A673 (cell line): ENCODE measurements around the gene NDST4. TPM values are rescaled to one million over a fixed set of nuclear protein-coding genes. Genes with fewer than 3 reads are reported as not detected.

Source experiments
- BruUV-seq: library from RNA; stranded (reverse); fragments of 400-500 nt; replicated peaks from 2 replicates; lab custom pipeline; 2021; lab: Mats Ljungman, UMichigan
- CTCF ChIA-PET: fragments of 300-600 bp; sonication (Branson Sonifier 250); formaldehyde crosslinking; loops from one replicate; lab custom pipeline; 2022; ENCODE audit warnings: antibody characterized with exemption; lab: Charles Lee
- POLR2A ChIA-PET: fragments of 300-600 bp; sonication (Branson Sonifier 250); formaldehyde crosslinking; loops from one replicate; lab custom pipeline; 2022; ENCODE audit warnings: antibody characterized with exemption; ENCODE audit not compliant: low non-redundant PET; lab: Charles Lee
- DNase-seq: peaks from one replicate; pipeline ENCODE4 v3.0.0-alpha.2; 2015; ENCODE audit warnings: low spot score
- H3K27ac ChIP-seq: fragments of 200-600 bp; sonication (generic); 2 replicates; pipeline ENCODE4 v1.5.1; 2016; ENCODE audit warnings: mixed run types, low read depth, mild to moderate bottlenecking, mixed read lengths, antibody characterized with exemption, low read length; ENCODE audit not compliant: poor library complexity, severe bottlenecking
- H3K27me3 ChIP-seq: fragments of 200-600 bp; sonication (generic); replicated peaks from 2 replicates; pipeline ENCODE4 v1.6.1; 2017; ENCODE audit warnings: mixed run types, low read depth, mild to moderate bottlenecking, mixed read lengths, antibody characterized with exemption, low read length; ENCODE audit not compliant: insufficient read depth, poor library complexity
- H3K36me3 ChIP-seq: fragments of 200-600 bp; sonication (generic); 2 replicates; pipeline ENCODE4 v1.6.1; 2016; ENCODE audit warnings: mixed run types, mild to moderate bottlenecking, mixed read lengths, antibody characterized with exemption, low read length; ENCODE audit not compliant: insufficient read depth, poor library complexity, severe bottlenecking
- H3K4me1 ChIP-seq: fragments of 200-600 bp; sonication (generic); 2 replicates; pipeline ENCODE4 v1.6.1; 2017; ENCODE audit warnings: mixed run types, mild to moderate bottlenecking, mixed read lengths, antibody characterized with exemption, low read length; ENCODE audit not compliant: insufficient read depth, poor library complexity, severe bottlenecking
- H3K4me3 ChIP-seq: fragments of 200-600 bp; sonication (generic); 2 replicates; pipeline ENCODE4 v1.5.1; 2016; ENCODE audit warnings: low read depth, mixed run types, mild to moderate bottlenecking, mixed read lengths, low read length; ENCODE audit not compliant: poor library complexity, severe bottlenecking
- H3K9me3 ChIP-seq: fragments of 200-600 bp; sonication (generic); 2 replicates; pipeline ENCODE4 v1.6.1; 2016; ENCODE audit warnings: mixed run types, low read depth, mild to moderate bottlenecking, mixed read lengths, antibody characterized with exemption, low read length; ENCODE audit not compliant: poor library complexity, severe bottlenecking
- EZH2 ChIP-seq: fragments of 200-600 bp; sonication (generic); IDR thresholded peaks from 2 replicates; pipeline ENCODE4 v1.6.1; 2017; ENCODE audit warnings: borderline replicate concordance, low read depth, mild to moderate bottlenecking, mixed read lengths, antibody characterized with exemption, low read length; ENCODE audit not compliant: poor library complexity, severe bottlenecking
- intact Hi-C: fragments of 100-400 bp; cut with micrococcal nuclease; formaldehyde crosslinking; loops from one replicate; pipeline ENCODE4 v1.10.0; 2022; ENCODE audit not compliant: unreplicated experiment
- total RNA-seq: library from RNA; stranded (reverse); gene quantifications from 2 replicates; pipeline ENCODE4 v1.2.3, GENCODE V29; 2021
- TF ChIP-seq, protein P1 (sequence below): fragments of 300-800, 200-600 bp; sonication (generic); conservative IDR thresholded peaks from 2 replicates; pipeline ENCODE4 v1.5.1; 2017; ENCODE audit warnings: low read depth, mild to moderate bottlenecking, antibody characterized with exemption, low read length, moderate library complexity, mixed read lengths

NDST4 gene
- total RNA-seq, 1 experiment from 2014 or later = 32.8 TPM

DNA sequence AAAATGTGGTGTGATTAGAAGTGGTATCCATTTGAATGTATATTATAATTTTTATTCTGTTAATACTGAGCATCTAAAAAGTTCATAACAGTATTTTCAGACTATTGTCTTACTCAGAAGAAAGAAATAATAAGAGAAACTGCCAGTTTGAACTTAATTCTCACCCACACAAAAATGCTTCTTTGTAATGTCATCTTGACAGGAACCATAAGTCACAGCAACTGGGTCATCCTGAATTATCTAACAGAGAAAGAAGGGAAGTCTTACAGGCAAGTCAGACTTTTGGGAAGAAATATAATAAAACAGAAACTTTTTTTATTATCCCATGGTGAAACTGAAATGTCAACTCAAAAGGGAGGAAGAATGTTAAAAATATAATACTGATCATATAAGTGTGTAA is 83.1 kb downstream of the NDST4 start:
- POLR2A ChIA-PET = no interaction called here
- Histone ChIP-seq H3K27ac (no peak overlapping the region), H3K36me3 (no peaks in the 10 kb centered on the region), H3K4me3 (no peak overlapping the region), H3K4me1 (peaks cover 52% of the 10 kb centered on the region), H3K9me3 (no peaks in the 10 kb centered on the region), H3K27me3 (no peaks in the 10 kb centered on the region)
- intact Hi-C loops = no loop called here
- no TSS peak for BruUV-seq
- no peak for DNase-seq
- CTCF ChIA-PET = no interaction called here
- TF ChIP-seq, protein P1, sequence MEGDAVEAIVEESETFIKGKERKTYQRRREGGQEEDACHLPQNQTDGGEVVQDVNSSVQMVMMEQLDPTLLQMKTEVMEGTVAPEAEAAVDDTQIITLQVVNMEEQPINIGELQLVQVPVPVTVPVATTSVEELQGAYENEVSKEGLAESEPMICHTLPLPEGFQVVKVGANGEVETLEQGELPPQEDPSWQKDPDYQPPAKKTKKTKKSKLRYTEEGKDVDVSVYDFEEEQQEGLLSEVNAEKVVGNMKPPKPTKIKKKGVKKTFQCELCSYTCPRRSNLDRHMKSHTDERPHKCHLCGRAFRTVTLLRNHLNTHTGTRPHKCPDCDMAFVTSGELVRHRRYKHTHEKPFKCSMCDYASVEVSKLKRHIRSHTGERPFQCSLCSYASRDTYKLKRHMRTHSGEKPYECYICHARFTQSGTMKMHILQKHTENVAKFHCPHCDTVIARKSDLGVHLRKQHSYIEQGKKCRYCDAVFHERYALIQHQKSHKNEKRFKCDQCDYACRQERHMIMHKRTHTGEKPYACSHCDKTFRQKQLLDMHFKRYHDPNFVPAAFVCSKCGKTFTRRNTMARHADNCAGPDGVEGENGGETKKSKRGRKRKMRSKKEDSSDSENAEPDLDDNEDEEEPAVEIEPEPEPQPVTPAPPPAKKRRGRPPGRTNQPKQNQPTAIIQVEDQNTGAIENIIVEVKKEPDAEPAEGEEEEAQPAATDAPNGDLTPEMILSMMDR = no peak
- TF ChIP-seq EZH2 = no peak

DNA sequence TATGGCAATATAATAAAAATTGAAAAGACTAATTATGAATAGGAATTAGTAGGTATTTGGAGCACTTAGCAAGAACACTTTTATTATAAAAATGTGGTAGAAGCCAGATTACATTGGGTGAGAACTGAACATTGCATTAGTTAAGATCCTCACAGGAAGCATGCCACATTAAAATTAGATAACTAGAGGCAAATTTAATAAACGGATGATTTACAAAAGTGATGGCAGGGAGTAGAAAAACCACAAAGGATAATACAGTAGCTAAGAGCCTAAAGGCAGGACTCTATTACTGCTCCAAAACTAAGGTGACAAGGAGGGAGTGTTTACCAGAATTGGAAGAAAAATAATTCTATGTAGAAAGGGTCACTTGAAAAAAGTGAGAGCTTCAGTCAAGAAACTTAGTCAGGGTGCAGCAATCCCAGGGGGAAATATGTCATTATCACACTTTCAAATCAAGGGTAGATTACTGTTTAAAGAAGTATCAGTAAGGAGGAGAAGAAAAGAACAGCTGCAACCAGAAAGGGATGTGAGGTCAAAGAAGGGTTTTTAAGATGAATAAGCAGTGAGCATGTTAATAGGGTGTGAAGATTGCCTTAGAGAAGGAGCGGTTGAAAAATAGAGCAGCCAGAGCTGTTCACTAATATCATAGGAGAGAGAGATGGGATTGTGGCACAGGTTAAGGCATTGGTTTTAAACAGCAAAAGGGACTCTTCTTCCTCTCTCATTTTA is 84.6 kb downstream of the NDST4 start:
- intact Hi-C loops = no loop called here
- no peaks in the 10 kb centered on the region for H3K36me3 ChIP-seq
- CTCF ChIA-PET = no interaction called here
- peak; percentile 82 for DNase-seq
- no TSS peak for BruUV-seq
- peak overlapping the region; percentile 65 for H3K27ac ChIP-seq
- H3K27me3 ChIP-seq = no peaks in the 10 kb centered on the region
- TF ChIP-seq EZH2 = no peak
- TF ChIP-seq, protein P1 = no peak
- no peaks in the 10 kb centered on the region for H3K9me3 ChIP-seq
- POLR2A ChIA-PET = interaction anchor here (0.6 kb wide), 1 partner anchor 48 kb away, joined by 5 read pairs; no protein-coding TSS in a partner anchor
- peaks cover 51% of the 10 kb centered on the region for H3K4me1 ChIP-seq
- H3K4me3 ChIP-seq = peak overlapping the region; percentile 8

DNA sequence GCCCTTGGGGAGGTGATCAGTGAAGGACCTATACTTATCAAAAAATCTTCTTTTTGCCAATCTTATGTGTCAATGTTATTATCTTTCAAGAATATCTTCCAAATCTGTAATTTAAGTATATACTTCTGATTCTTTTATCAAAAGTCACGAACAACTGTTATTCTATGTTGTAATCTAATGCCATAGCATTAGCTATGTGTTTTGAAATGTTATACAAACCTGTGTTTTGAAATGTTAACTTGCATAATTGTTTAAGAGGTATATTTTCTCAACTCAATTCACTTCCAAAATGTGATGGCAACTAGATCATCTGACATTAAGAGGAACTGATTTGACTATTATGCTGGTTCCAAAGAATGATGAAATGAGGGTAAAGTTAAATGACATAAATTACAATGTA is 113.5 kb downstream of the NDST4 start:
- Histone ChIP-seq H3K4me3 (no peak overlapping the region), H3K4me1 (peaks cover 23% of the 10 kb centered on the region), H3K9me3 (no peaks in the 10 kb centered on the region), H3K27me3 (no peaks in the 10 kb centered on the region), H3K27ac (no peak overlapping the region), H3K36me3 (no peaks in the 10 kb centered on the region)
- POLR2A ChIA-PET = no interaction called here
- intact Hi-C loops = loop anchor here (2.0 kb wide), 1 partner anchor 113 kb away; the partner anchor contains the start of gene NDST4
- no TSS peak for BruUV-seq
- TF ChIP-seq, protein P1 = no peak
- no peak for TF ChIP-seq EZH2
- CTCF ChIA-PET = no interaction called here
- no peak for DNase-seq
